HUES6 (cell line): Measurements from ENCODE around the gene DDR1.
A peak's percentile ranks its signal among the peaks of the same experiment; 100 is the strongest.
"Not testable (repeated sequence)": the region's sequence is repeated elsewhere in the genome, so short reads cannot be mapped to it uniquely, and the experiment has no call there.

Source experiments
- H3K27ac ChIP-seq: 2 replicates; pipeline ENCODE4 v1.7.0; 2013; ENCODE audit warnings: low read depth, mild to moderate bottlenecking, low read length, inconsistent platforms
- H3K27me3 ChIP-seq: 2 replicates; pipeline ENCODE4 v1.6.1; 2013; ENCODE audit warnings: low read length; ENCODE audit not compliant: control insufficient read depth, insufficient read depth
- H3K36me3 ChIP-seq: 2 replicates; pipeline ENCODE4 v1.6.1; 2013; ENCODE audit warnings: low read length; ENCODE audit not compliant: control insufficient read depth, insufficient read depth
- H3K4me1 ChIP-seq: 2 replicates; pipeline ENCODE4 v1.6.1; 2013; ENCODE audit warnings: low read length; ENCODE audit not compliant: control insufficient read depth, insufficient read depth
- H3K4me3 ChIP-seq: 2 replicates; pipeline ENCODE4 v1.5.1; 2013; ENCODE audit warnings: low read depth, low read length
- H3K9ac ChIP-seq: one replicate; pipeline ENCODE4 v1.6.1; 2013; ENCODE audit warnings: mild to moderate bottlenecking, low read length
- H3K9me3 ChIP-seq: 2 replicates; pipeline ENCODE4 v1.6.1; 2013; ENCODE audit warnings: low read depth, low read length; ENCODE audit not compliant: control insufficient read depth, insufficient read depth

DDR1 gene

DNA sequence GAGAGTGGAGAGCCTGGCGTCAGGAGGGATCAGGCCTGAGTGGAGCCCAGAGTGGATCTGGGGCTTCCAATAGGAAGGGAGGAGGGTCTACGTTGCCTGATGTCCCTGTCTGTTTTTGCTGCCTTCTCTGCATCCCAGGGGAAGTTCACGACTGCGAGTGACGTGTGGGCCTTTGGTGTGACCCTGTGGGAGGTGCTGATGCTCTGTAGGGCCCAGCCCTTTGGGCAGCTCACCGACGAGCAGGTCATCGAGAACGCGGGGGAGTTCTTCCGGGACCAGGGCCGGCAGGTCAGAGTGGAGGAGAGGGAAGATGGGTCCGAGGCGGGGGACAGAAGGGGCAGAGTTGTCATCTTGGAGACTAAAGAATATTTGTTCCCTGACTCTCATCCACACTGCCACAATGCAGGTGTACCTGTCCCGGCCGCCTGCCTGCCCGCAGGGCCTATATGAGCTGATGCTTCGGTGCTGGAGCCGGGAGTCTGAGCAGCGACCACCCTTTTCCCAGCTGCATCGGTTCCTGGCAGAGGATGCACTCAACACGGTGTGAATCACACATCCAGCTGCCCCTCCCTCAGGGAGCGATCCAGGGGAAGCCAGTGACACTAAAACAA, 14.5 kb downstream of the DDR1 start:
- H3K27me3 ChIP-seq = no peaks in the 10 kb centered on the region
- no peak overlapping the region for H3K4me3 ChIP-seq
- no peak overlapping the region for H3K9ac ChIP-seq
- no peaks in the 10 kb centered on the region for H3K4me1 ChIP-seq
- no peaks in the 10 kb centered on the region for H3K9me3 ChIP-seq
- no peak overlapping the region for H3K27ac ChIP-seq
- peaks cover 63% of the 10 kb centered on the region for H3K36me3 ChIP-seq

DNA sequence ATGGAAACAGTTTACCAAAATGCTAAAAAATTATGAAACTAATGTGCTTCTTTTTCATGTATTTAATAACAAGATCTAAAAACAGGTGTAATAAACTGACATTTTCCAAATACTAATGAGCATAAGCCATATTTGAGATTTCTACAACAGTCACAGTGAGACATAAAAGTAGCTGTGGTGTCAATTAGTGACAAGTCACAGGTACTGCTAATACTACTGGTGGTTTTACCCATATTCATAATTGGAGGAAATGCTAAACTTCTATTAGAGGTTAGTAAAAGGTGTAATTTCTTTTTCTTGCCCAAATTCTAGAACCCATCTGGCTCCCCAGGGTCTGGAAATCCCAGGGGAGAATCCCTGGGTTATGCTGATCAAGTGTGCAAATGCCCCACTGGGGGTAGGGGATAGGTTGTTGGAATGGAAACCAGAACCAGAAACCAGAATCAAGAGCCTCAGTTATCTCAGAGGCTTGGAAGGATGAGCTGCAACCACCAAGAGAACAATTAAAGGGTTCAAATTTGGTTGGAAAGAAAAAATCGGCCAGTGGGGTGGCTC, 16.6 kb downstream of the DDR1 start:
- Histone ChIP-seq H3K9me3 (no peaks in the 10 kb centered on the region), H3K36me3 (peaks cover 42% of the 10 kb centered on the region), H3K27ac (no peak overlapping the region), H3K4me3 (no peak overlapping the region), H3K9ac (no peak overlapping the region), H3K4me1 (no peaks in the 10 kb centered on the region), H3K27me3 (no peaks in the 10 kb centered on the region)

DNA sequence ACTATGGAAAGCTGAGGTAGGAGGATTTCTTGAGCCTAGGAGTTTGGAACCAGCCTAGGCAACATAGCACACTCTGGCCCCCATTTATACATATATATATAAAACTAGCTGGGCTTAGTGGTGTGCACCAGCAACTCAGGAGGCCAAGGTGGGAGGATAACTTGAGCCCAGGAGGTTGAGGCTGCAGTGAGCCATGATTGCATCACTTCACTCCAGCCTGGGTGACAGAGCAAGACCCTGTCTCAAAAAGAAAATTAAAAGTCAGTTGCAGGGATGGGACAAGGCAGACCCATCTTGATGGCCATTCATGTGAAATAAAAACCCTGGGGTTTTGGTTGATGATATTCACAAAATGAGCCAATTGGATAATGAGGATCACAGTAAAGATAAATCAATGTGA, 17.1 kb downstream of the DDR1 start:
- Histone ChIP-seq H3K4me3 (no peak overlapping the region), H3K27me3 (no peaks in the 10 kb centered on the region), H3K9ac (no peak overlapping the region), H3K4me1 (no peaks in the 10 kb centered on the region), H3K36me3 (peaks cover 37% of the 10 kb centered on the region), H3K27ac (no peak overlapping the region), H3K9me3 (no peaks in the 10 kb centered on the region)

DNA sequence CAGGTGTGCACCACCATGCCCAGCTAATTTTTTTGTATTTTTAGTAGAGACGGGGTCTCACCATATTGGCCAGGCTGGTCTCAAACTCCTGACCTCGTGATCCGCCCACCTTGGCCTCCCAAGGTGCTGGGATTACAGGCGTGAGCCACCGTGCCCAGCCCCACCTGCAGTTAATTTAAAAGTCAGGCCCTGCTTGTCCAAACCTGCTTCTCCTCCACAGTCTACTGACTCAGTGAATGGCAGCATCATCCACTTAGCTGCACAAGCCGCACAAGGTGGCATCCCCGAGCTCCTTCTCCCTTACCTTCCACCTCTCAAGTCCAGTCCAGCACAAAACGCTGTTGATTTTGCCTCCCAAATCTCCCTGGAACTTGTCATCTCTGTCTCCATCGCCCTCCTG, 17.9 kb downstream of the DDR1 start:
- H3K9me3 ChIP-seq, H3K4me1 ChIP-seq, H3K4me3 ChIP-seq, H3K27me3 ChIP-seq, H3K27ac ChIP-seq, H3K9ac ChIP-seq: not testable (repeated sequence)
- peaks cover 31% of the 10 kb centered on the region for H3K36me3 ChIP-seq

DNA sequence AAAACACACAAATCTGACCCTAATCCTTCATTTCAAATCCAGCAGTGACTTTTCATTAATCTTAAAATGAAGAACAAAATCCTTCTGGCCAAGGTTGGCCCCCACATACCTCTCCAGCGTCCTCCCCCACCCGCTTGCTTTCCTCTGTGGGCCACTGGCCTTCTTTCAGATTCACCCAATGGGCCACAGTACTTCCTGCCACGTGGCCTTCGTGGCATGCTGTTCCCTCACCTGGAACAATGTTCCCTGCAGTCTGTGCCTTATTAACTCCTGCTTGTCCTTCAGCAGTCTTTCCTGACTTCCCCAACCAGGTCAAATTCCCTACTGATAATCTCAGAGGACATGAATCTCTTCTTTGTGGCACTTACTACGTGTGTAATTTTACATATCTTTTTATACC, 18.4 kb downstream of the DDR1 start:
- H3K9ac ChIP-seq = no peak overlapping the region
- H3K27ac ChIP-seq = no peak overlapping the region
- H3K27me3 ChIP-seq = no peaks in the 10 kb centered on the region
- H3K4me3 ChIP-seq = no peak overlapping the region
- no peaks in the 10 kb centered on the region for H3K9me3 ChIP-seq
- peaks cover 26% of the 10 kb centered on the region for H3K36me3 ChIP-seq
- H3K4me1 ChIP-seq = no peaks in the 10 kb centered on the region

DNA sequence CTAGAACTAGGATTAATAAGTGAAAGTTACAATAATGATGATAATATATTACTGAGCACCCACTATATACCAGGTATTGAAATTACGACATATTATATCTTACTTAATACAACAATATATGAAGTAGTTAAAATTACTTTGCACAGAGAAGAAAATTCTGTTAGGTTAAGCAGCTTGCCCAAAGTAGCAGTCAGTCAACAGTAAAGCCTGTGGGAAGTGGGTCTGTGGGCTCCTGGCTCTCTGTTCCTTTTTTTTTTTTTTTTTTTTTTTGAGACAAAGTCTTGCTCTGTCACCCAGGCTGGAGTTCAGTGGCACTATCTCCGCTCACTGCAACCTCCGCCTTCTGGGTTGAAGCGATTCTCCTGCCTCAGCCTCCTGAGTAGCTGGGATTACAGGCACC, 18.9 kb downstream of the DDR1 start:
- Histone ChIP-seq H3K9ac (no peak overlapping the region), H3K4me3 (no peak overlapping the region), H3K9me3 (no peaks in the 10 kb centered on the region), H3K27ac (no peak overlapping the region), H3K4me1 (no peaks in the 10 kb centered on the region), H3K36me3 (peaks cover 20% of the 10 kb centered on the region), H3K27me3 (no peaks in the 10 kb centered on the region)

DNA sequence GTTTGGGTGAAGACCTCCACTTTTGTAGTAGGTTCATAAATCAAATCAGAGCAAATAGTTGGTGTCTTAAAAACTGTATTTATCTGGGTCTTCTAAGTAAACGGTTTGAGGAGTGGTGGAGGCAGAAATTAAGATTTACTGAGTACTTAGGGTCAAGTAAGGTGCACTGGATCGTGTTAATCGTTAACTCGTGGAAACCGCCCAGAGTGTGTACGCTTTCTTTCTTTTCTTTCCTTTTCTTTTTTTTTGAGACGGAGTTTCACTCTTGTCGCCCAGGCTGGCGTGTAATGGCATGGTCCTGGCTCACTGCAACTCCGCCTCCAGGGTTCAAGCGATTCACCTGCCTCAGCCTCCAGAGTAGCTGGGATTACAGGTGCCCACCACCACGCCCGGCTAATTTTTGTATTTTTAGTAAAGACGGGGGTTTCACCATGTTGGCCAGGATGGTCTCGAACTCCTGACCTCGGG, 23.0 kb downstream of the DDR1 start:
- peaks cover 26% of the 10 kb centered on the region for H3K36me3 ChIP-seq
- peak overlapping the region; percentile 46 for H3K9ac ChIP-seq
- not testable (repeated sequence) for H3K27me3 ChIP-seq, H3K9me3 ChIP-seq, H3K27ac ChIP-seq, H3K4me1 ChIP-seq
- peak overlapping the region; percentile 97 for H3K4me3 ChIP-seq

DNA sequence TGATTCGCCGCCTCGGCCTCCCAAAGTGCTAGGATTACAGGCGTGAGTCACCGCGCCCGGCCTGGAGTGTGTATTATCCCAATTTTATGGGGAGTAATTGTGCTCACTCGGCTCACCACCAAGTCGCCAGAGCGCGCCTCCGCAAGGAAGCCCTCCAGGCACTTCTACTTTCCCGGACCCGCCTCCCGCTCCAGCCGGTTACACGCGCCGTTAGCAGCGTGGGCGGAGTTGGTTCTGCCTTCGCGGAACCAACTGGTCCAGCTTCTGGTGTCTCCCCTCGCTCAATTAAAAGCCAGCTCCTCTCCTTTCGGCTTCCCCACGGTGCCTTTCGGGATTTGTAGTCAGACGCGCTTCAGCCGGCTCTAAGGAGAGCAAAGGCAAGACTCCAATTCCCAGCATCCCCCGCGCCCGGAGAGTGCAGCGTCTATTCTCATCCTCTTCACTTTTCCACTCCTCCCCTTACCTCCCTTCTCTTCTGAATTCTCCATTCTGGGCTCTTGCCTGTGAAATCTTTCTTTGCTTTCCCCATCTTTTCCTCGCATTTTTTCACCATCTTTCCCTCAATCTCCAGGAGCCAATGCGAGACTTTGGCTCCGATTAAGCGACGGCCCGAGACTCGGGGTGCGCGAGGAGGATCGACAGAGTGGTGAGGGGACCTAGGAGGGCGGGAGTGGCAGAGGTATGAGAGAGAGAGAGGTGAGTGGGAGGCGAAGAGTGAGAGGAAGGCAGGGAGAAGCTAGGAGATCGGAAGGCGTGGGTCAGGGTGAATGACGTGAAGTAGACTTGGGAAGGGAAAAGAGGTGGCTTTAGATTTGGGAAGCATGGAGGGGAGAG, 23.7 kb downstream of the DDR1 start, which contains the start of gene GTF2H4:
GTF2H4 (plus strand) TSS at position 450 of the 834 bp plus-strand sequence.
- Histone ChIP-seq H3K27me3 (no peaks in the 10 kb centered on the region), H3K9ac (peak within 1 kb of the TSS; percentile 95), H3K36me3 (peaks cover 29% of the 10 kb centered on the region), H3K27ac (peak within 1 kb of the TSS; percentile 72; the same call in 1 of the 2 replicates), H3K9me3 (no peaks in the 10 kb centered on the region), H3K4me3 (peak within 1 kb of the TSS; percentile 97), H3K4me1 (no peaks in the 10 kb centered on the region; the same call in 1 of the 2 replicates)

DNA sequence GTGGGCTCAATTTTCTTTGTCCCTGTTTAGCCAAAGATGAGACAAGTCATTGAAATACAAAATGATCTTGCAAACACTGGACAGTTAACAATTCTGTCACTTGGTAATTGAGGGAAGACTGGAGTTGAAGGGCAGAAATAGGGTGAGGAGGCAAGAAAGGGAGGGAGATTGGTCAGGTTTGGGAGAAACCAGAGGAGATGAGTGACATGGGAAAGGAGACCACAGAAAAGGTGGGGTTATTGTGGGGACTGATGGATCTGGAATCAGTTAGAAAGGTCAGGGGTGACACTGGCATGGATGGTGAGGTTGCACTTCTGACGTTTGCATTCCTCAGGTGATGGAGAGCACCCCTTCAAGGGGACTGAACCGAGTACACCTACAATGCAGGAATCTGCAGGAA, 24.4 kb downstream of the DDR1 start:
- H3K27ac ChIP-seq = no peak overlapping the region
- peak overlapping the region; percentile 97 for H3K4me3 ChIP-seq
- H3K36me3 ChIP-seq = peaks cover 31% of the 10 kb centered on the region
- no peaks in the 10 kb centered on the region for H3K27me3 ChIP-seq
- H3K4me1 ChIP-seq = peaks cover 6% of the 10 kb centered on the region; the same call in 1 of the 2 replicates
- H3K9me3 ChIP-seq = no peaks in the 10 kb centered on the region
- H3K9ac ChIP-seq = peak overlapping the region; percentile 95

DNA sequence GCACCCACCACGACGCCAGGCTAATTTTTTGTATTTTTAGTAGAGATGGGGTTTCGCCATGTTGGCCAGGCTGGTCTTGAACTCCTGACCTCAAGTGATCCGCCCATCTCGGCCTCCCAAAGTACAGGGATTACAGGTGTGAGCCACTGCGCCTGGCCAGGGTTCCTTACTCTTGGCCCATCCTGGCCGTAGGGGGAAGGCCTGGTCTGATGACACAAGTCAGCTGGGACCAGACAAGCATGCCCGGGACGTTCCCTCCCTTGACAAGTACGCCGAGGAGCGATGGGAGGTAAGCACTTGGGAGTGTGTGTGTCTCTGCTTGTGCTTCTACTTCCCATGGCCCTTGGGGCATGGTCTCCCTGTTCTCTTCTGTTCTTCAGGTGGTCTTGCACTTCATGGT, 26.2 kb downstream of the DDR1 start:
- H3K27me3 ChIP-seq, H3K4me3 ChIP-seq, H3K9me3 ChIP-seq, H3K27ac ChIP-seq, H3K9ac ChIP-seq: not testable (repeated sequence)
- Histone ChIP-seq H3K36me3 (peaks cover 31% of the 10 kb centered on the region), H3K4me1 (peaks cover 18% of the 10 kb centered on the region)
